Stimulated activated naive CD8-positive, alpha-beta T cell treated with anti-CD3 and anti-CD28 coated beads, Interleukin-15, amount 100 ng/mL, for 72 hours (primary cell): ENCODE results near the gene ST3GAL4.

Experiments used
- ATAC-seq: fragments of 150-1000 bp; cut with Tn5 transposase; 2 replicates; pipeline ENCODE4 v1.10.0; 2021; ENCODE audit warnings: mild to moderate bottlenecking, moderate library complexity
- DNase-seq, 2 donors: peaks; one replicate each; pipeline ENCODE4 v3.0.0; 2021 to 2022
- H3K27ac Mint-ChIP-seq, 2 donors: one replicate each; pipeline ENCODE4 v1.8.0; 2022; ENCODE audit warnings: mild to moderate bottlenecking in 2 of 2, mixed read lengths in 2 of 2, moderate library complexity in 2 of 2
- H3K27me3 Mint-ChIP-seq: one replicate; pipeline ENCODE4 v1.8.0; 2022; ENCODE audit warnings: mixed read lengths
- H3K4me1 Mint-ChIP-seq: one replicate; pipeline ENCODE4 v1.8.0; 2022; ENCODE audit warnings: mild to moderate bottlenecking, mixed read lengths
- H3K4me3 Mint-ChIP-seq, 2 donors: one replicate each; pipeline ENCODE4 v1.8.0; 2022; ENCODE audit warnings: mild to moderate bottlenecking in 2 of 2, mixed read lengths in 2 of 2, moderate library complexity in 1 of 2
- H3K9me3 Mint-ChIP-seq, 2 donors: one replicate each; pipeline ENCODE4 v1.8.0; 2022; ENCODE audit warnings: mixed read lengths in 2 of 2

The ST3GAL4 gene

DNA sequence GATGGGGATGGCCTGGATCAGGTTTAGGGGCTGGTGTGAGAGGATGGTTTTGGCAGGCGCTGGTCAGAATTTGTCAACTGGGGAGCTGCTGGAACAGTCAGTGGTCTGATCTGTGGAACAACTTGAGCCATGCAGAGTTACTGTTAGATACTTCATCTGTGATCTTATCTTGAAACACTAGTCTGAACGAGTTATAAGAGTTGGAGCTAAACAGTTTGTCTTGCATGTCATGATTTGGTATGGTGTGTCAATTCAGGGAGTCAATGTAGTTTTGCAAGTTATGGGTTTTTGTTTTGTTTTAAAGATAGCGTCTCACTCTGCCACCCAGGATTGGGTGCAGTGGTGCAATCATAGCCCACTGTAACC is 54.1 kb downstream of the ST3GAL4 start:
- H3K27me3 Mint-ChIP-seq: no peaks in the 10 kb centered on the region
- H3K4me1 Mint-ChIP-seq: no peaks in the 10 kb centered on the region
- H3K27ac Mint-ChIP-seq: no peak overlapping the region
- DNase-seq (no peak), ATAC-seq (no peak)
- no peak overlapping the region for H3K4me3 Mint-ChIP-seq
- no peaks in the 10 kb centered on the region for H3K9me3 Mint-ChIP-seq

- no peaks in the 10 kb centered on the region for H3K9me3 Mint-ChIP-seq
- ATAC-seq (no peak), DNase-seq (no peak)
- no peak overlapping the region for H3K4me3 Mint-ChIP-seq
- H3K27me3 Mint-ChIP-seq: no peaks in the 10 kb centered on the region
- H3K4me1 Mint-ChIP-seq: peaks cover under 1% of the 10 kb centered on the region
- H3K27ac Mint-ChIP-seq: no peak overlapping the region
These were observed 55.2 kb downstream of the ST3GAL4 start for GRCh38 chr11:126410649-126411048.

DNA sequence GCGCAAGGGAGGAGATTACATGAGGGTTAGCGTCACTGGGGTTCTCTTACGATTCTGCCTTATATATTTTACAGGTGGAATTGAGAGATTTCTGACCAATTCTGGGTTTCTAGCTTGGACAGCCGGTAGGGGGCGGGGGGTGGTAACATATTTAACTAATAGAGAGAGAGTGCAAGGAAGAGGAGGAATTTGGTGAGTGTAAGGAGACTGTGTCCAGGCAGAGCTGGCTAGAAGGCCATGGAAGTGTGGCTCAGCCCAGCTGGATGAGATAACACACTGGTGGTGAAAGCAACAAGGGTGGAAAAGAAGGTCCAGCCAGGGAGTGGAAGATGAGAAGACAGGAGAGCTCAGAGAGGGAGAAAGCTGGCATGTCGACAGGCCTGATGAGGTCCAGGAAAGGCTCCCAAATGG is 56.5 kb downstream of the ST3GAL4 start:
- no peaks in the 10 kb centered on the region for H3K27me3 Mint-ChIP-seq
- H3K4me1 Mint-ChIP-seq: peaks cover 12% of the 10 kb centered on the region
- H3K9me3 Mint-ChIP-seq: no peaks in the 10 kb centered on the region
- DNase-seq: no peak
- ATAC-seq: no peak
- no peak overlapping the region for H3K4me3 Mint-ChIP-seq
- no peak overlapping the region for H3K27ac Mint-ChIP-seq

DNA sequence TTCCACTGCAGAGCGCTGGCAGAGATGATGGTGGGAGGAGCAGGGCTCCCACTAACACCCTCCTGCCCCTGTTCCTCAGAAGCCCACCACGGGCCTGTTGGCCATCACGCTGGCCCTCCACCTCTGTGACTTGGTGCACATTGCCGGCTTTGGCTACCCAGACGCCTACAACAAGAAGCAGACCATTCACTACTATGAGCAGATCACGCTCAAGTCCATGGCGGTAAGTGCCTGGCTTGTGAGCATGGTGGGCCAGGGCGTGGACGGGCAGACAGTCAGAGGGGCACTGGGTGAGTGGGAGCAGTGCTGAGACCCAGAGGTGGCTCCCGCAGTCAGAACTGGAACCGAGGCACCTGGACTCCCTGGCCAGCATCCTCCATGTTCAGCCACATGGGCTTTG is 57.9 kb downstream of the ST3GAL4 start:
- no peak overlapping the region for H3K27ac Mint-ChIP-seq
- peaks cover 14% of the 10 kb centered on the region for H3K4me1 Mint-ChIP-seq
- DNase-seq (no peak), ATAC-seq (no peak)
- H3K27me3 Mint-ChIP-seq: peaks cover 3% of the 10 kb centered on the region
- no peaks in the 10 kb centered on the region for H3K9me3 Mint-ChIP-seq
- no peak overlapping the region for H3K4me3 Mint-ChIP-seq

DNA sequence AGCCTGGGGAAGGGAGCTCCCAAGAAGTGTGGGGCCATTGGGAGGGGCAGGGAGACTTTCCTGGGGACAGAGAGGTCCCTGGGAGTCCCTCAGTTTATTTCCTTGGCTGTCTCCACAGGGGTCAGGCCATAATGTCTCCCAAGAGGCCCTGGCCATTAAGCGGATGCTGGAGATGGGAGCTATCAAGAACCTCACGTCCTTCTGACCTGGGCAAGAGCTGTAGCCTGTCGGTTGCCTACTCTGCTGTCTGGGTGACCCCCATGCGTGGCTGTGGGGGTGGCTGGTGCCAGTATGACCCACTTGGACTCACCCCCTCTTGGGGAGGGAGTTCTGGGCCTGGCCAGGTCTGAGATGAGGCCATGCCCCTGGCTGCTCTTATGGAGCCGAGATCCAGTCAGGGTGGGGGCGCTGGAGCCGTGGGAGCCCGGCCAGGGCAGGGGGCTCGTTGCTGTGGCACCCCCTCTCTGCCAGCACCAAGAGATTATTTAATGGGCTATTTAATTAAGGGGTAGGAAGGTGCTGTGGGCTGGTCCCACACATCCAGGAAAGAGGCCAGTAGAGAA is 58.4 kb downstream of the ST3GAL4 start:
- DNase-seq (no peak), ATAC-seq (no peak)
- H3K27me3 Mint-ChIP-seq: peaks cover 8% of the 10 kb centered on the region
- no peak overlapping the region for H3K27ac Mint-ChIP-seq
- peaks cover 14% of the 10 kb centered on the region for H3K4me1 Mint-ChIP-seq
- no peak overlapping the region for H3K4me3 Mint-ChIP-seq
- no peaks in the 10 kb centered on the region for H3K9me3 Mint-ChIP-seq

- no peak for ATAC-seq
- DNase-seq: no peak
- Mint-ChIP-seq H3K4me1 (peaks cover 14% of the 10 kb centered on the region), H3K4me3 (no peak overlapping the region), H3K27me3 (peaks cover 11% of the 10 kb centered on the region), H3K9me3 (no peaks in the 10 kb centered on the region), H3K27ac (peak overlapping the region in 1 of 2 donors; percentile 50)
These were observed 59.1 kb downstream of the ST3GAL4 start for GRCh38 chr11:126414615-126415014.

DNA sequence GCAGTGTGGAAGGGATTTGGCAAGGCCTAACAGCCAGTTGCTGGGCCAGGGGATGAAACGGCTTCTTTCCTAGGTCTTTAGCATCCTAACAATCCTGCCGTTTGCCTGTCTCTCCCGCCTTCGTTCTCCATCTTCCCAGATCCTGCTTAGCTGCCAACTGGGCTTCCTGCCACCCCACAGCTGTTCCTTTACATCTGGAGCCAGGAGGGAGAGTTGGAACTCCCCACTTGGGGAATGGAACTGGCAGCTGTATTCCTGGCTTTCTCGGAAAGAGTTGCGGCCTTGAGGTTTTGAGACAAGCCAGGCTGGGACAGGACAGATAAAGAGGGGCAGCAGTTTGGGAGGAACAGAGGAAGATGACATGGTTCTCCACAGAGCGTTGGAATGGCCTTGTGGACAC is 59.6 kb downstream of the ST3GAL4 start:
- Mint-ChIP-seq H3K27ac (peak overlapping the region in 1 of 2 donors; percentile 50), H3K4me1 (peaks cover 18% of the 10 kb centered on the region), H3K4me3 (no peak overlapping the region), H3K9me3 (no peaks in the 10 kb centered on the region), H3K27me3 (peaks cover 11% of the 10 kb centered on the region)
- no peak for ATAC-seq
- no peak for DNase-seq

DNA sequence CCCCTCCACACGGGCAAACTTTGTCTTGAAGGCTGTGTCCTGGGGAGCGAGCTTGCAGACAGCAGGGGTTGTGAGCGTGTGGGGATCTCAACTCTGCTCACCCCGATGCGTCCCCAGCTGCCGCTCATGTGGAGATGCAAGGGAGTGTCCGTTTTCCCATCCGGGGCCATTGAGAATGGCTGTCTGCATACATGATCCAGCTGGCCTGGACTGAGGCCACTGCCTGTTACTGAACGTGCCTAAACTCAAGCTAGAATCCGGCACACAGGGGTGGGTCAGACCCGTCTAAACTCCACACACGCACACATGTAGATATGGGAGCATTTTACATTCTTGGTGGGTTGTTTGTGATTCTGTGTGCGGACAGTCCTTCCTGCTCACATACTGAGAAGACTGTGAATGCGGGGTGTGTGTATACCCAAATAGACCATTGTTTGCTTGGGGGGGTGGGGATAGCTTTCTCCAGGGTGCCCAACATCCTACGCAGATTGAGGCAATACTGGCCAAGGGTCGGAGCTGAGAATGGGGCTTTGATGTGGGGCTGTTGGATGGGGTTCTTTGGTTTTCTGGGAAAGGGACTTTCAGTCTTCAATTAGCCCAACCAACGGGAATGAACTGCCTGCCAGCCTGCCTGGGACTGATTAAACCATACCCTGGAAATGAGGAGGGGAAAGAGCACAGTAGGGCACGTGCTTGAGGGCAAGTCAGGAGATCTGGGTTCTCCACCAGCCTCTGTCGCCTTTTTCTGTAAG is 60.4 kb downstream of the ST3GAL4 start:
- Mint-ChIP-seq H3K4me3 (peak overlapping the region; percentile 64 to 70), H3K9me3 (no peaks in the 10 kb centered on the region), H3K4me1 (peaks cover 23% of the 10 kb centered on the region), H3K27me3 (peaks cover 11% of the 10 kb centered on the region), H3K27ac (peak overlapping the region in 1 of 2 donors; percentile 71)
- no peak for DNase-seq
- ATAC-seq: peak; percentile 42

- H3K27me3 Mint-ChIP-seq: peaks cover 18% of the 10 kb centered on the region
- peak overlapping the region; percentile 64 to 70 for H3K4me3 Mint-ChIP-seq
- ATAC-seq: peak; percentile 95
- DNase-seq: peak; percentile 67 to 69
- no peak overlapping the region for H3K27ac Mint-ChIP-seq
- peaks cover 23% of the 10 kb centered on the region for H3K4me1 Mint-ChIP-seq
- no peaks in the 10 kb centered on the region for H3K9me3 Mint-ChIP-seq
These were observed 61.1 kb downstream of the ST3GAL4 start for GRCh38 chr11:126416542-126417090.

- Mint-ChIP-seq H3K27ac (no peak overlapping the region), H3K27me3 (peaks cover 24% of the 10 kb centered on the region), H3K4me3 (peak overlapping the region; percentile 64 to 70), H3K4me1 (peaks cover 23% of the 10 kb centered on the region), H3K9me3 (no peaks in the 10 kb centered on the region)
- DNase-seq: no peak
- ATAC-seq: no peak
These were observed 61.8 kb downstream of the ST3GAL4 start for GRCh38 chr11:126417091-126417862.

DNA sequence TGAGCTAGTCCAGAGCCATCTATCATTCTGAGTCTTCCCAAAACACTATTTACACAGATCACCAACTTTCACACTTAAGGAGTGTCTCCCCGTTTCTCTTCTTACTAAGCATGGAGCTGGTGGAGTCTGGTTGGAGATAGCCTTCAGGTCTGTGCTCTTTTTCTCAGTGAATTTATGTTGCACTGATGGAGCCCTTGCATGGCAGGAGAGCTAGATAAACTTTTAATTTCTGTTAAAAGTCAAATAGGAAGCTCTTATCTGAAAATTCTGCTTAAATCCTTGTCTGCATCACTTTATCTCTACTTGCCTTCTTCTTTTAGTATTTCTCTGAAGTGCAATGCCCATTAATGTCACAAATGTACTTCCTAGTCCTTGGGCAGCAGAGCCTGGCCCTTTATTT is 63.4 kb downstream of the ST3GAL4 start:
- Mint-ChIP-seq H3K27me3 (peaks cover 25% of the 10 kb centered on the region), H3K4me1 (peaks cover 23% of the 10 kb centered on the region), H3K9me3 (no peaks in the 10 kb centered on the region), H3K4me3 (no peak overlapping the region), H3K27ac (no peak overlapping the region)
- DNase-seq (no peak), ATAC-seq (no peak)

DNA sequence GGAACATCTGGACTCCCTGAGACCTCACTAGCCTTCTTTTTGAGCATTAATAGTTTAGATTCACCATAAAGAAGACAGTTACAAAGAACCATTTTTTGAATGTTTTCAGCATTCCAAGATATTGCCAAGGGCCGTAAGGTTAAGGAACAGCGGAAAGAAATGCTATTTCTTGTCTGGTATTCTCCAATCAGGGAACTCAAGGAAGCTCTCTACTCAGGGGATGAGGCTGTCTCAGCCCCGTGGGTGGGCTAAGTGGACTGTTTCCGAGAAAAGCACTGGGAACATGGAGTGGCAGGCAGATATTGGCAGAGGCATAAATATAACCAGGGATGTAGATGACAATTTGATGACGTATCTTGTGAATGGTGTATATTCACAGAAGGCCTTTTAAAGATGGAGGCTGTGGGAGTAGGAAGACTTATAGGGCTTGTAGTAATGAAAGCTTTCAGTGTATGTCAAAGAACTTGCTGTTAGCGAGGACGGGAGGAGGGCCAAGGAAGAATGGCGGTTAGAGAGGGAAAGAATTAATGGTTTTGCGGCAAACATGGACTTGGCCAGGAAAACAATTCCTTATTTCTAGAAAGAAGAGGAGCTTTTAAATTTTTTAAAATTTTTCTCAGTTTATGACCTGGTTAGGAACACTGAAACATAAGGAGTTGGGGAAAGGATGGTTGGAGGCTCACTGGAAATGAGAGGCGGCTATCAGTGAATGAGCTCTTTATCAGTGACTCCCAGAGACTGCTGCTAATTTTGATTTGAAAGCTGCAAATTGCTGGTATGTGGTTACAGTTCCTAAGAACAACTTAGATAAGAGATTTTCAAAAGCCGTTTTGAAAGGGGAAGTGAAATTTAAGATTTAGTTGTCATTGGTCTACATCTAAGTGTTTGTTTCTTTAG is 64.6 kb downstream of the ST3GAL4 start:
- Mint-ChIP-seq H3K9me3 (no peaks in the 10 kb centered on the region), H3K4me3 (no peak overlapping the region), H3K4me1 (peaks cover 23% of the 10 kb centered on the region), H3K27me3 (peaks cover 31% of the 10 kb centered on the region), H3K27ac (no peak overlapping the region)
- DNase-seq: no peak
- no peak for ATAC-seq

DNA sequence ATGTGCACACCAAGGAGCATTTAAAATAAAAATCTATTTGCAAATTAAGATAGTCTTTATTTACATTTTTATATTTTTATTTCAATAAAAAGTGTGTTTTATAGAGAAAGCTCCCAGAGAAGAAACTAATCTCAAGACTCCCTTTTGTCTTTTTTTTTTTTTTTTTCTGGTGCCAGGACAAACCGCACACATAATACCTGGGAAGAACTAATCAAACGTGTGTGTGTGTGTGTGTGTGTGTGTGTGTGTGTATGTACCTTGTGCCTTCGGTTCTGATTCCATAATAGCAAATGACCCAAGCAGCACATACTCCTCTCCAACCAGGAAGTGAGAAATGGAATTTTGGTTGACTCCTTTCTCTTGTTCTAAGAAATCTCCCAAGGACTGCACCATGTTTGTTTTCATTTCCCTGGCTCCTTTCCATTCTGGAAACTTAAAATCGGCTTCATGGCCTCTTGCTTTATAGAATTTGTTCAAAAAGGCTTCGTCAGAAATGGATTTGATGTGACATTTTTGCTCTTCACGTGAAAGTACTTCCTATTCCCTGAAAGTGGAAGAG is 65.3 kb downstream of the ST3GAL4 start:
- peaks cover 32% of the 10 kb centered on the region for H3K27me3 Mint-ChIP-seq
- H3K27ac Mint-ChIP-seq: peak overlapping the region in 1 of 2 donors; percentile 59
- ATAC-seq (no peak), DNase-seq (no peak)
- H3K4me3 Mint-ChIP-seq: no peak overlapping the region
- peaks cover 22% of the 10 kb centered on the region for H3K4me1 Mint-ChIP-seq
- no peaks in the 10 kb centered on the region for H3K9me3 Mint-ChIP-seq

- no peak for DNase-seq
- Mint-ChIP-seq H3K4me1 (peaks cover 17% of the 10 kb centered on the region), H3K9me3 (no peaks in the 10 kb centered on the region), H3K27ac (peak overlapping the region in 1 of 2 donors; percentile 59), H3K27me3 (peaks cover 32% of the 10 kb centered on the region), H3K4me3 (no peak overlapping the region)
- no peak for ATAC-seq
These were observed 65.8 kb downstream of the ST3GAL4 start for GRCh38 chr11:126421271-126421671.

DNA sequence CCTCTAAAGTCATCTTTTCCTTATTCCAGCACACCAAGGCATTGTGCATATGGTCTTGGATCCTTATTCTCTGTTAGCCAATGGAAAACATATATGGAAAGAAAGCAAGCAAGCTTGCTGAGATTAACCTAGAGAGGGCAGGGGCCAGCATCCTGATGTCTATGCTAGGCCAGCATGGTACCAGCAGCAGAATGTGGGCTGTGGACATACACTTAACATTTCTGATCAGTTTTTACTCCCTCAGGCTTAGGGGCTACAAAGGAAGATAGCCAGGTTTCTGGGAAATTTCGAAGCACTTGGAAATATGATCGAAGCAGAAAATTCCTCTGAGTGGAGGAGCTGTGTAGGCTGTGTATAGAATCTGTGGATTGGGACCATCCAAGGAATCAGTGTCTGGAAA is 67.0 kb downstream of the ST3GAL4 start:
- no peak for ATAC-seq
- H3K27me3 Mint-ChIP-seq: peaks cover 32% of the 10 kb centered on the region
- H3K4me1 Mint-ChIP-seq: peaks cover 10% of the 10 kb centered on the region
- H3K9me3 Mint-ChIP-seq: no peaks in the 10 kb centered on the region
- H3K4me3 Mint-ChIP-seq: no peak overlapping the region
- no peak for DNase-seq
- no peak overlapping the region for H3K27ac Mint-ChIP-seq
